Peyer's patch (tissue), 4 donors: Measurements from ENCODE around the gene CSNK2A1. TPM values are rescaled to one million over a fixed set of nuclear protein-coding genes. Genes with fewer than 3 reads are reported as not detected.
"Not testable (repeated sequence)": the region's sequence is repeated elsewhere in the genome, so short reads cannot be mapped to it uniquely, and the experiment has no call there.

Experiments
- DNase-seq, 3 donors: peaks; one replicate each; pipeline ENCODE4 v3.0.0-alpha.2; 2017 to 2019
- H3K27ac ChIP-seq, 4 donors: fragments of 200-600 bp; sonication (generic); one replicate each; pipeline ENCODE4 v1.5.1; 2016 to 2019
- H3K27me3 ChIP-seq, 2 donors: fragments of 200-600 bp; sonication (generic); one replicate each; pipeline ENCODE4 v1.5.1; 2019
- H3K36me3 ChIP-seq, 3 donors: fragments of 200-600 bp; sonication (generic); one replicate each; pipeline ENCODE4 v1.5.1; 2016 to 2019
- H3K4me1 ChIP-seq, 4 donors: fragments of 200-600 bp; sonication (generic); one replicate each; pipeline ENCODE4 v1.5.1; 2016 to 2019
- H3K4me3 ChIP-seq, 4 donors: fragments of 200-600 bp; sonication (generic); 1 replicate in 3 of 4; 2 replicates in 1 of 4; pipeline ENCODE4 v1.5.1; 2016 to 2019; ENCODE audit warnings: mild to moderate bottlenecking in 1 of 4
- H3K9me3 ChIP-seq, 4 donors: fragments of 200-600 bp; sonication (generic); one replicate each; pipeline ENCODE4 v1.5.1; 2016 to 2019; ENCODE audit warnings: mild to moderate bottlenecking in 1 of 4
- POLR2A ChIP-seq, 2 donors: fragments of 450-650 bp; IDR thresholded peaks; one replicate each; pipeline ENCODE4 v1.5.1; 2017; ENCODE audit warnings: antibody characterized with exemption in 2 of 2, mild to moderate bottlenecking in 2 of 2, moderate library complexity in 2 of 2
- total RNA-seq, 4 donors: library from RNA; depleted of rRNA; stranded (reverse); fragments of >200 nt; gene quantifications; one replicate each; pipeline ENCODE4 v1.1.0, GENCODE V29; 2016
- TF ChIP-seq, protein P1 (sequence below), 6 experiments: fragments of 450-650 bp in 4 of 6; fragments of 200-600 bp in 2 of 6; sonication (generic) in 1 of 6; IDR thresholded peaks; one replicate each; pipeline ENCODE4 v1.5.1; 2017 to 2019; ENCODE audit warnings: antibody characterized with exemption in 6 of 6, mild to moderate bottlenecking in 3 of 6, moderate library complexity in 1 of 6

CSNK2A1 gene
- total RNA-seq, 4 donors from 2014 or later, result 60.2 to 105 (median 97.3) TPM

DNA sequence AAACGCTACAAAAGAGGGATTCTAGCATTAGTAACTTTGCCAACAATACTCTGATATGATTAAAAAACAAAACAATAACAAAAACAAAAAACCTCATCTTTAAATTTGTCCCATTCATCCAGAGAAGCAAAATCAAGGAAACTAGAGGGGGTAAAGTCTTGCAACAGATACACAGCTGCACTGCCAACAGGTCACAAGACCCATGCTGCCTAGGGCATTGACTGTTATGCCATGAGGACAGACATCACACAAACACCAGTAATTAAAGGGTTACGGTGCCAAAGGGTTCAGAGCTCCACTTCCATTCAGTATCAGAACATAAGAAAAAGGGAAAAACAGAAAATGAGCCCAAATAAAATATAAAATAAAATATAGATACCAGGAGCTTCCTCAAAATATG is 82.9 kb downstream of the CSNK2A1 start:
- Histone ChIP-seq H3K4me3 (peak overlapping the region in 2 of 4 donors; percentile 94 to 99), H3K36me3 (no peaks in the 10 kb centered on the region), H3K27ac (no peak overlapping the region), H3K9me3 (no peaks in the 10 kb centered on the region), H3K4me1 (peaks cover 0 to 34% (median 3%) of the 10 kb centered on the region in 4 donors), H3K27me3 (no peaks in the 10 kb centered on the region)
- no peak for DNase-seq
- no peak for TF ChIP-seq POLR2A (IDR thresholded peaks at IDR 0.05)
- TF ChIP-seq, protein P1, sequence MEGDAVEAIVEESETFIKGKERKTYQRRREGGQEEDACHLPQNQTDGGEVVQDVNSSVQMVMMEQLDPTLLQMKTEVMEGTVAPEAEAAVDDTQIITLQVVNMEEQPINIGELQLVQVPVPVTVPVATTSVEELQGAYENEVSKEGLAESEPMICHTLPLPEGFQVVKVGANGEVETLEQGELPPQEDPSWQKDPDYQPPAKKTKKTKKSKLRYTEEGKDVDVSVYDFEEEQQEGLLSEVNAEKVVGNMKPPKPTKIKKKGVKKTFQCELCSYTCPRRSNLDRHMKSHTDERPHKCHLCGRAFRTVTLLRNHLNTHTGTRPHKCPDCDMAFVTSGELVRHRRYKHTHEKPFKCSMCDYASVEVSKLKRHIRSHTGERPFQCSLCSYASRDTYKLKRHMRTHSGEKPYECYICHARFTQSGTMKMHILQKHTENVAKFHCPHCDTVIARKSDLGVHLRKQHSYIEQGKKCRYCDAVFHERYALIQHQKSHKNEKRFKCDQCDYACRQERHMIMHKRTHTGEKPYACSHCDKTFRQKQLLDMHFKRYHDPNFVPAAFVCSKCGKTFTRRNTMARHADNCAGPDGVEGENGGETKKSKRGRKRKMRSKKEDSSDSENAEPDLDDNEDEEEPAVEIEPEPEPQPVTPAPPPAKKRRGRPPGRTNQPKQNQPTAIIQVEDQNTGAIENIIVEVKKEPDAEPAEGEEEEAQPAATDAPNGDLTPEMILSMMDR (IDR thresholded peaks at IDR 0.05), result no peak

DNA sequence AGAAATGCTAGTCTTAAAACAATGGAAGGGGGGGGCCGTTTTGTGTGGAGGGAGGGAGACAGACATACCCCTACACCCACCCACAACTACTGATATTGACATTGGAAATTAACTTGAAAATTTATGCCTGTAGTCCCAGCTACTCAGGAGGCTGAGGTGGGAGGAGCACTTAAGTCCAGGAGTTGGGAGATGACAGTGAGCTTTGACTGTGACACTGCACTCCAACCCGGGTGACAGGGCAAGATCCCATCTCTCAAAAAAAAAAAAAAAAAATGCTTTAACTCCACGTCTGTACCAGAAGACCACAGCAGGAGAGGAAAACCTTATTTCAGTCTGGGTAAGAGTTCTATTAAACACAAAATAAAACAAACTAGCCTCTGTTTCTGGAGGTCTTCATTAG is 83.4 kb downstream of the CSNK2A1 start:
- Histone ChIP-seq H3K36me3 (no peaks in the 10 kb centered on the region), H3K4me3 (no peak overlapping the region), H3K27ac (no peak overlapping the region), H3K4me1 (peaks cover 0 to 34% (median 3%) of the 10 kb centered on the region in 4 donors), H3K9me3 (no peaks in the 10 kb centered on the region), H3K27me3 (no peaks in the 10 kb centered on the region)
- TF ChIP-seq POLR2A (IDR thresholded peaks at IDR 0.05), result no peak
- TF ChIP-seq, protein P1 (IDR thresholded peaks at IDR 0.05), result no peak
- no peak for DNase-seq

DNA sequence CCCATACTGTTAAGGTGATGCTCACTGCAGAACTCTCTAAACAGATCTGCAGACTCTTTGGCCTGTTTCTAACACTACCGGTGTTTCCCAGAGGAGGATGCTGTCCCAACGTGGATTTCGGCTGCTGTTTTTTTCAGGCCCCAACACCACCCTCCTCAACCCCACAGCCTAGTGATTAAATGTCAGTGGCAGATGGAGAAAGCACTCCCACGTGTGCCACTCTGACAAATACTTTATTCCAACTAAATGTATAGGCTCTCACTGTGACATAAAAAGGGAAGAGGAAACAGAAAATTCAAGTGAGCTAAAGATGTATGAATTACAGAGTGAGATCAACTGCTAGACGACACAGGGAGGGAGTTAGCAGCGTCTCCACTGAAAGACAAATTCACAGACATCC is 84.8 kb downstream of the CSNK2A1 start:
- H3K4me1 ChIP-seq, result peaks cover 0 to 34% (median 3%) of the 10 kb centered on the region in 4 donors
- H3K27ac ChIP-seq, result no peak overlapping the region
- H3K27me3 ChIP-seq, result no peaks in the 10 kb centered on the region

DNA sequence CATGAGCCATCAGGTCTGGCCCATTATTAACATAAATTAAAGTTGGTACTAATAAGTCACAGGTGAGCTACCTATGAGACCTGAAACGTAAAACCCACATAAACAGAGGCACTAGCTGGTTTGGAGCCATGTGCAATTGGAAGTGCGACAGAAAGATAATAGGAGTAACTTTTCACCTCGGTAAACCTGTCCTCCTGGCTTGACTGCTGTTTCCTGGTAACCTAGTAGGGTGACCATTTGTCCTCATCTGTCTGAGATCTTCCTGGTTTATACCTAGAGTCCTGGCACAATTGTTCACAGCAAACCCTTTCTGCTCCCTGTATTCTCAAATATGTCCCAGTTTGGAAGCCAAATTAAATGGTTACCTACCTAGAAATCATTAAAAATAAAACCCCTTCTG is 88.6 kb downstream of the CSNK2A1 start:
- Histone ChIP-seq H3K27me3 (no peaks in the 10 kb centered on the region), H3K36me3 (no peaks in the 10 kb centered on the region), H3K4me1 (peaks cover 0 to 14% (median 0%) of the 10 kb centered on the region in 4 donors), H3K27ac (no peak overlapping the region), H3K4me3 (no peak overlapping the region), H3K9me3 (no peaks in the 10 kb centered on the region)
- no peak for DNase-seq
- no peak for TF ChIP-seq POLR2A (IDR thresholded peaks at IDR 0.05)
- TF ChIP-seq, protein P1 (IDR thresholded peaks at IDR 0.05), result no peak

More for the DNA sequence above, 84.8 kb downstream of the CSNK2A1 start:
- Histone ChIP-seq H3K9me3 (no peaks in the 10 kb centered on the region), H3K4me3 (no peak overlapping the region), H3K36me3 (no peaks in the 10 kb centered on the region)
- TF ChIP-seq POLR2A (IDR thresholded peaks at IDR 0.05), result no peak
- TF ChIP-seq, protein P1 (IDR thresholded peaks at IDR 0.05), result no peak
- no peak for DNase-seq

DNA sequence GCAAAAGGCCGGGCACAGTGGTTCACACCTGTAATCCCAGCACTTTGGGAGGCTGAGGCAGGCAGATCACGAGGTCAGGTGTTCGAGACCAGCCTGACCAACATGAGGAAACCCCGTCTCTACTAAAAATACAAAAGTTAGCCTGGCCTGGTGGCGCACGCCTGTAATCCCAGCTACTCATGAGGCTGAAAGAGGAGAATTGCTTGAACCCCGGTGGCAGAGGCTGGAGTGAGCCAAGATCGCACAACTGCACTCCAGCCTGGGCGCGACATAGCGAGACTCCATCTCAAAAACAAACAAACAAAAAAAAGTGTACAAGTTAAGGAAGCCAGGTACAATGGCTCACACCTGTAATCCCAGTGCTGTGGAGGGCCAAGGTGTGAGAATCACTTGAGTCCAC is 91.6 kb downstream of the CSNK2A1 start:
- DNase-seq, H3K36me3 ChIP-seq, H3K9me3 ChIP-seq, H3K27me3 ChIP-seq, H3K4me3 ChIP-seq, H3K4me1 ChIP-seq, H3K27ac ChIP-seq: not testable (repeated sequence)

DNA sequence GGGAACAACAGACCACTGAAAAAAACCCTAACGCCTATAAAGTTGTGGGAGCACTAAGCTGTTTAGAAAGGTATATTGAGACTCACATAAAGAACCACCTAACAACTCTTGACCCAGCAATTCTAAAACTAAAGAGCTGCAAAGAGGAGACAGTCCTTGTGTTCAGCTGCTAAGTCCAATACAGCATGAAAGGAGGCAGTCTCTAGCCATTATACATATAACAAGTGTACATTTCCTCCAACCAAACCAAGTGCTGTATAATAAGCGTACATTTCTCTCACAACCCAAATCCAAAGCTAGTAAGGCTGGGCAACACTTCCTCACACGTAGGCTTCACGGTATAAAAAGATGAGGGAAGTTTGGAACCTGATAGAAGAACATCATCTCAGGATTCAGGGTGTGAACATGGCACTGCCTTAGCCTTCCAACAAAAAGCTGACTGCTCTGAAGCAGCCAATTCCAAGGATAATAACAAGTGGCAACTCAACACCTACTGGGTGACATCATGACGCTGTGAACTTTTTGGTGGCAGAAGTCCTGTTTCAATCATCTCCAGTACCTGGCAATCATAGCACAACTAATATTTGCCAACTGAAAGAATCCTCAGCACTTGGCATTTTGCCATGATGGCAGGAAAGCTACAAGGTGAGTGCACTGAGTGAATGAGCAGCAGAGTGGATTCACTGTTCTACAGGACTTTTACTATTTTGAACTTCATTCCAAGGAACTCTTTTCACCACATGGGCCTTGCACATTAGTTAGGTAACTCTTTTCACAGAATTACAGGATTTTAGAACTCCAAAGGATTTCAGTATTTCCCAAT is 97.9 kb downstream of the CSNK2A1 start:
- no peak overlapping the region for H3K4me3 ChIP-seq
- no peak overlapping the region for H3K27ac ChIP-seq
- H3K9me3 ChIP-seq, result no peaks in the 10 kb centered on the region
- no peaks in the 10 kb centered on the region for H3K27me3 ChIP-seq
- no peak for TF ChIP-seq POLR2A (IDR thresholded peaks at IDR 0.05)
- TF ChIP-seq, protein P1 (IDR thresholded peaks at IDR 0.05), result no peak
- no peaks in the 10 kb centered on the region for H3K4me1 ChIP-seq
- DNase-seq, result no peak
- H3K36me3 ChIP-seq, result peaks cover 0 to 64% (median 0%) of the 10 kb centered on the region in 3 donors
